IPS-NIHi11 (cell line): ENCODE measurements around the gene ADH7.
A peak's percentile ranks its signal among the peaks of the same experiment; 100 is the strongest.
"Not testable (repeated sequence)": the region's sequence is repeated elsewhere in the genome, so short reads cannot be mapped to it uniquely, and the experiment has no call there.

Source experiments
- DNase-seq: peaks from one replicate; pipeline ENCODE4 v3.0.0; 2012; ENCODE audit warnings: mixed read lengths, low spot score

ADH7 gene

DNA sequence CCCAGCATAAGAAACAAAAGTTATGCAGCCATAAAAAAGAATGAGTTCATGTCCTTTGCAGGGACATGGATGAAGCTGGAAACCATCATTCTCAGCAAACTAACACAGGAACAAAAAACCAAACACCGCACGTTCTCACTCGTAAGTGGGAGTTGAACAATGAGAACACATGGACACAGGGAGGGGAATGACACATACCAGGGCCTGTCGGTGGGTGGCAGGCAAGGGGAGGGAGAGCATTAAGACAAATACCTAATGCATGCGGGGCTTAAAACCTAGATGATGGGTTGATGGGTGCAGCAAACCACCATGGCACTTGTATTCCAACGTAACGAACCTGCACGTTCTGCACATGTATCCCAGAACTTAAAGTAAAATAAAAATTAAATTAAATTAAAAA lies 19.4 kb downstream of the ADH7 start:
- DNase-seq, result not testable (repeated sequence)

DNA sequence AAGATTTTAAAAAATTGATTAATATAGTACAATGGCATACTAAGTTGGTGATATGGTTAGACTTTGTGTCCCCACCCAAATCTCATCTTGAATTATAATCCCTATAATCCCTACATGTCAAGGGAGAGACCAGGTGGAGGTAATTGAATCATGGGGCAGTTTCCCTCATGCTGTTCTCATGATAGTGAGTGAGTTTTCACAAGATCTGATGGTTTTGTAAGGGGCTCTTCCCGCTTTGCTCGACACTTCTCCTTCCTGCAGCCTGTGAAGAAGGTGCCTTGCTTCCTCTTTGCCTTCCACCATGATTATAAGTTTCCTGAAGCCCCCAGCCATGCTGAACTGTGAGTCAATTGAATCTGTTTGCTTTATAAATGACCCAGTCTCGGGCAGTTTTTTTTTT lies 20.2 kb downstream of the ADH7 start:
- DNase-seq, result not testable (repeated sequence)

DNA sequence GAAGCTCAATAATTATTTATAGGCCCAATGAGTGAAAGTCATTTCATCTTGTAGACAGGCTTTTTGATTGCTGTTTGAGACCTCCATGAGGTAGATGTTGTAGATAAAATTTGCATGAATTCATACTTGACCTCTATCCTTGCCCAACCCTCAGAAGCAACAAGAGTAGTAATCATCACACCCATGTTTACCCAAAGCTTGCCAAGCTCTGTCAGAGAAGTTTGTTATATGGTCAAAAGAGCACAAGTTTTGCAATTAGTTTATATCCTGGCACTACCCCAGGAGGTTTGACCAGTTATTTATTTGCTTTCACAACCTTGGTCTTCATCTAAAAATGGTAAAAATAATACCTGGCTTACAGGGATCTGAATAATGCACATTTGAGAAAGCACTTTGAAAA lies 20.7 kb downstream of the ADH7 start:
- no peak for DNase-seq

DNA sequence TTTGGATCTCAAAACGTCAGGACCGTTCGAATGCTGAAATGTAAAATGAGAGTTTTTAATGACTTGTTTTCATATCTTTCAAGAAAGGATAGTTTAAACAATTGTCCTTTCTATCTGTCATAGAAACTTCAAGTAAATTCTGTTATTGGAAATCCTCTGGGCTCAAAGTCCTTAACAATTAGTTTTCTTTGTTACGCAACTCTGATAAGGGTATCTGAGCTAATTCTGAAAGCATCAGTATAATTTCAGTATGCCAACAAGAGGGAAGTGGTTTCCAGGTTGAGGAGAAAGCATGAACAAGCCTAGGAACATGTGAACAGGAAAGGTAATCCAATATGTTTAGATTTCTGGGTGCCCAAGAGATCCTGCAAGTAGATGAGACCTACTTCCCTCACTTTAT lies 22.0 kb downstream of the ADH7 start:
- DNase-seq, result no peak

DNA sequence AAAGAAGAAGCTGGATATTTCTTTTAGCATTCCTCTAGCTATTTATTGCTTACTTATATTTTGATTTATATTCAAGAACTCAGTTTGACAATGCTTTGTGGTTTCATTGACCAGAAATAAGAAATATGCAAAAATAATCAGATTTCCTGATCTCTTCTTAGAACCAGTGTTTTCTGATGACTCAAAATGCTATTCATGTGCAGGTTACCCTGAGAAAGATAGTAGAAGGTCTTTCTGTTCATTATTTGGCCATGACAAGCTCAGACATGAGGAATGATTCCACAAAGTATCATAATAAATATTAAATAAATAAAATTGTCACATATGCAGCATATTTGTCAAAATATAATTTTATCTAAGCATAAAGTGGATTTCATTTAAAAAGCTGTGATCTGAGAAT lies 24.1 kb downstream of the ADH7 start:
- DNase-seq, result no peak

DNA sequence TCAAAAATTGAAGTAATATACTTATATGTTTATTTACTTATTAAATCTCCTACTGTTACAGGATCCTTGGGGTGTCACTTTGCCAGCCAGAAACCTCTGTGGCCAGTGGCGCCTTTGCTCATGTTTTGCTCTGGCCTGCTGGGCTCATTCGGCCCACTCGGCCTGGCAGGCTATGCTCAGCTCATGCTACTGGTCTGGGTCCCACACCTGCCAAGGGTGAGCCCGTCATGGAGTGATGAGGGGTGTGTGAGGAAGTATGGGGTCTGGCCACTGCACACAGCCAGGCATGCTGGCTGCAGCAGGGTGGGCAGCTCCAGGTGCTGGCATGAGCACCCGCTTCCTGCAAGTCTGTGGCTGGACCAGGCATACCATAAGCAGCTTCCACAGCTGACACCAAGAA lies 25.1 kb downstream of the ADH7 start:
- DNase-seq, result no peak

DNA sequence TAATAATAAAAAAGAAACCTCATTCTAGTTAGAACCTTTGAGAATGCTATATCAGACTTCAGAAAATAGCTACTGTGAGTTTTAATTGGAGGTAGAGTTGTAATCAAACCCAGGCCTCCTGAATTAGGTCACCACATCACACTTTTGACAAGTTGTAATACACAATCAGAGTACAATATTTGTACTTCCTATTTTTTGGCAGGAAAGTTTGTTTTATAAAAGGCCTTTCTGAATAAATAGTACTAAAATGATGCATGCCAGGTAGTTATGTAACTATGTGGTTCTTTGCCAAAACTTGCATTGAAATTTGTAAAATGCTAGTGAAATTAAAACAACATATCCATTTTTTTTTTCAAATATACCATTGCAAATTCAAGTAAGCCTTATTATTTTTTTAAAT lies 26.8 kb downstream of the ADH7 start:
- no peak for DNase-seq

DNA sequence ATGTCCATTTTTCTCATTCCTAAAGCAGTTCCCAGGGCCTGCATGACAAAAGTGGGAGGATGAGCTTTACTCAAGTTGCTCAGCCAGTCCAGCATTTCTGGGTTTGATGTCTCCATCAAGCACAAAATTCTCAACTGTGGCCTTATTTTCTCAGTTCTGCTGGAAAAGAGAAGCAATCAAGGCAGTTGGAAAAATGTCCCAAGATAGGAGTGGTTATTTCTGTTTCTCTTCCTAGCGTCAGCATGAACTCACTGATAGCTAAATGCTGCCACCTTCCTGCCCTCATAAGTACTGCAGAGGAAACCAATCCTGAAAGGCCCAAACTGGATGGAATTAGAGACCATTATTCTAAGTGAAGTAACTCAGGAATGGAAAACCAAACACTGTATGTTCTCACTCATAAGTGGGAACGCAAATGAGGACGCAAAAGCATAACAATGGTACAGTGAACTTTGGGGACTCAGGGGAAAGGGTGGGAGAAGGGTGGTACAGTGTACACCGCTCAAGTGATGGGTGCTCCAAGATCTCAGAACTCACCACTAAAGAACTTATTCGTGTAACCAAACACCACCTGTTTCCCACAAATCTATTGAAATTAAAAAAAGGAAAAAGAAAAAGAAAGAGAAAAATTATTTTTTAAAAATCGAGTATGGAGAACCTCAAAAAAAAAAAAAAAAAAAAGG lies 29.6 kb downstream of the ADH7 start:
- peak; percentile 55 for DNase-seq

DNA sequence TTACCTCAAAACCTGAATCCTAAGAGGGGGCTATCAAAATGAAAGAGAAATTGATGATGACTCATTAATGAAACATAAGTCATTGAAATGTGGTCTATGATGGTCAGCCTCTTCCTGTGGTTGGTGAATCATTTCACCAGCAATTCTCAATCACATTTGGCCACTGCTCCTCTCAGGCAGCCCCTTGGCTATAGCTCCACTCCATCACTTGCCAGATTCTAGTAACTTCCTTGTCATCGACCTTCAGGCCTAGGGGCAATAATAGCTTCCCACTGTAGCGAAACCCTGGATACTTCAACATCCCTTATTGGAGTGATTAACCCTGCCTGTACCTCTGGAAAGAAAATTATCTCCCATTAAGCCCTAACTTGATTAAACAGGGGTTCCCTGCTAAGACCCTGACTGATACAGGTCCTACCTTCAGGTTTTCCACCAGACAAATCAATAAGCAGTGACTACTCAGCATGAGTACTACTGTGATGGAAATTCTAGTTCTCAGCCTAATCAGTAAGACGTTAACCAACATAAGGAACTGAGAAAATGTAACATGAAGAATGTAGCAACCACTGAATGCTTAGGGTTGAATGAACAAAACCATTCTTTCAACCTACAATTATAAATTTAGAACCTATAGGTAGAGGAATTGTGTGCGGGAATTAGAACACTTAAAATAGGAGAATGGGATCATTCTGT lies 30.4 kb downstream of the ADH7 start:
- no peak for DNase-seq

DNA sequence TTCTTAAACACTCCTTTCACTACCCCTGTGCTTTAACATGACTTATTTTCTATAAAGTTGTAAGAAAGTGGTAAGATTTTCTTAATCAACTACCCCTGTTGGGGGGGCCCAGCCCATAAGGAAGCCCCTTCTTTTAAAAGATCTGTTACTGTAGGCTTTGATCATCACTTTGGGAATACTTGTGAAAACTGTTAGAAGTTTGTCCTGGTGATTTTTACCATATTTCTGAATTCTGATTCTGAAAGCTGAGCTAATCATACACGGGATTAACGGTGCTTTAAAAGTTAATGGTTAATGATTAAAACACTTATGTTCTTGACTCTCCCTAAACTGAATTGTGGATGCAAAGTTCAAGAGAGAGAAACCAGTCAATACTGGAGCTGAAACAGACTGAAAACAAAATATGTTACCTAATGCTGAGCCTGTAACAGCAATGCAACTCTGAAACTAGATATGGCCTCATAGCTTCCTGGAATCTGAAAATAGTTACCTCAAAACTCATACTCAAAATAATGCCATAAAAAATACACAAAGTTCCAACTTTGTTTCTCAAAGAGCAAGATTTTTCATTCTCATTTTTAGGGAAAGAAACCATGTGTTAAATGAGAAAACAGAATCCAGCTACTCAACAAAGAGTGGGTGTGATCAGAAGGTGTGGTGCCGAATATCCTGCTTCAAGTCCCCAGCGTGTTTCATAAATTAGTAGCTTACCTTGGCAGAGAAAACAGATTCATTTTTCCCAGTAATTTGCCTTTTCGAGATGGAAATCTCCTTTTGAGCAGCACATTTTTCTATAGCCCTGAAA lies 31.6 kb downstream of the ADH7 start:
- DNase-seq, result no peak

DNA sequence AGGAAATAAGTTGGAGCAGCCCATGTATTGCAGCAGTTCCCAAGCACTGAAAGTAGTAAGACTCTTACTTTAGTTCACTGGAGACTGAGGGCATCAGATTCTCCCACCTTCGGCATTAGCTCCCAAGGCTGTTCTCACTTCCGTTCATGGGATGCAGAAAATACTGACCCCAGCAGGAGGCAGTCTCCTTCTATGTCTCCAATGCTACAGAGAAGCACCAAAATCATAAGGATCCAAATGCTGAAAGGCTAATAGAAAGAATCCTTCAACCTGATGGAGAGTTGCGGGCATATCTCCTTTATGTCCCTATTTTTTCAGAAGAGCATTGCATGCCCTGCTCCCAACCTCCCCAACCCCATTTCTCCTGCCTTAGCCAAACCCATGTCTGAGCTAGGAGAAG lies 32.4 kb downstream of the ADH7 start:
- no peak for DNase-seq

DNA sequence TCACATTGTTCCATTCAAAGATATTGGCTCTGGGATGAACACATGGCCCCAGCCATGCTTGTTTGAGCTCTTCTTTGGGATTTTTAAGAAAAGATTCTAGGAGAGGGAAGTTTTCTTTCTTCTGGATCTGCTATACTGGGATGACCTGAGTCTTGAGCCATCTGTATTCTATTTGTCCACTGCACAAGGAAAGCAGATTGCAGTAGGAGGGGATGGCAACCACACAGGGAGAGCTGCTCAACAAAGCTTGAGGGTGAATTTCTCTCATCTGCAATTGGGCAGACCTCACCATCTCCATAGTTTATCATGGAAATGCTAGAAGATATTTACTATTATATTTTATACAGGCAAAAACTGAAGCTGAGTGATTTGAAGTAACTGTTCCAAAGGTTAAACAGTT lies 34.3 kb downstream of the ADH7 start:
- DNase-seq, result no peak

DNA sequence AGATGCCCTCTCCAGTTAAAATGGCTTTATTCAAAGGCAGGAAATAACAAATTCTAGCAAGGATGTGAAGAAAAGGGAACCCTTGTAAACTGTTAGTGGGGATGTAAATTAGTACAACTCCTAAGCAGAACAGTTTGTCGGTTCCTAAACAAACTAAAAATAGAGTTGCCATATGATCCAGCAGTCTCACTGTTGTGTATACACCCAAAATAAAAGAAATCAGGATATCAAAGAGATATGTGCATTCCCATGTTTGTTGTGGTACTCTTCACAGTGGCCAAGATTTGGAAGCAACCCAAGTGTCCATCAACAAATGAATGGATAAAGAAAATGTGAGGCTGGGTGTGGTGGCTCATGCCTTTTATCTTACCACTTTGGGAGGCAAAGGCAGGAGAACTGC lies 36.1 kb downstream of the ADH7 start:
- no peak for DNase-seq

DNA sequence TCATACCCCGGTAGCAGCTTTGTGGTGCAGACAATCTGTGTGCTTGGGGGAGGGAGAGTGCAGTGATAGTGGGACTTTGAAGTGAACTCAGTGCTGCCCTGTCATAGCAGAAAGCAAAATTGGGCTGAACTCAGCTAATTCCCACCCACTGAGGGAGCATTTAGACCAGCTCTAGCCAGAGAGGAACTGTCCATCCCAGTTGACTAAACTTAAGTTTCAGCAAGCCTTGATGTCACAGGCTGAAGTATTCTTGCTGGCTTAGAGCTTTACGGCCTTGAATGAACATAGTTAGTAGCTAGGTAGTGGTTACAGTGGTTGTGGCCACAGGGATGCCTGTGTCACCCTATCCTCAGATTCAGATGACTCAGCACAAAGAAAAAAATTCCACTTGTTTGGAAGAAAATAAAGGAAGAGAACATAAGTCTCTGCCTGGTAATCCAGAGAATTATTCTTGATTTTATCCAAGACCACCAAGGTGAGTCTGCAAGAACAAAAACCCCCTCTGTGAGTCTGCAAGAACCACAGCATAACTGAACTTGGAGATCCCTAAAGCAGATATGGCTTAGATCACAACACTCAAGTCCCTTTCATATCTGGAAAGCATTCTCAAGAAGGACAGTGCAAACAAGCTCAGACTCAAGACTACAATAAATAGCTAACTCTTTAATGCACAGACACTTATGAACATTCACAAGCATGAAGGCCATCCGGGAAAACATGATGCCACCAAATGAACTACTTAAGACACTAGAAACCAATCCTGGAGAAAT lies 39.4 kb downstream of the ADH7 start:
- DNase-seq, result no peak

DNA sequence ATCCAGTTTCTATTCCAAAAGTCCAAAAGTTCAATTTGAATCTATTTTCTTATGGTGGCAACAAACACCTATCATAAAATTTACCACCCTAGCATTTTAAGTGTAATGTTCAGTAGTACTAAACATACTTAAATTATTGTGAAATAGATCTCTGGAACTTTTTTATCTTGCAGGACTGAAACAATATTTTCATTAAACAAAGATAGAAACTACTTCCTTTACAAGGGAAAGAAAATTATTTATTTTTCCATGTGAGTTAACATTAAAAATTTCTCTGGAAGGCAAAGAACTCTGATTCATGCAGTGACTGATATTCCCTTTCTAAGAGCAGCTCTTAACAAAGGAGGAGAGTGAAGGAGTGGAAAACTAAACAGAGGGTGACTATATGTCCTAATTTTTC lies 40.2 kb downstream of the ADH7 start:
- DNase-seq, result no peak

DNA sequence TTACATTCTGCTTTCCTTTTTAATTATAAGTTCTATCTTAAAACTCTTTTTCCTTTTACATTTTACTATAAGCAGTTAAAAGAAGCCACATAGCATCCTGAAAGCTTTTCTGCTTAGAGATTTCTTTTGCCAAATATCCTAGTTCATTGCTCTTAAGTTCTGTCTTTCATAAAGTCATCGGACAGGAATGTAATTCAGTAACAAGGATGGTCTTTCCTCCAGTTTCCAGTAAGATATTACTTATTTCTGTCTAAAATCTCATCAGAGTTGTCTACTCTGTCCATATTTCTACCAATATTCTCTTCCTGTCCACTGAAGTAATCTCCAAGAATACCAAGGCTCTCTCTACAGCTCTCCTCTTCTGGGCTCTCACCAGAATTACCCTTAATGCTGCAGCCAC lies 45.1 kb downstream of the ADH7 start:
- DNase-seq, result no peak

DNA sequence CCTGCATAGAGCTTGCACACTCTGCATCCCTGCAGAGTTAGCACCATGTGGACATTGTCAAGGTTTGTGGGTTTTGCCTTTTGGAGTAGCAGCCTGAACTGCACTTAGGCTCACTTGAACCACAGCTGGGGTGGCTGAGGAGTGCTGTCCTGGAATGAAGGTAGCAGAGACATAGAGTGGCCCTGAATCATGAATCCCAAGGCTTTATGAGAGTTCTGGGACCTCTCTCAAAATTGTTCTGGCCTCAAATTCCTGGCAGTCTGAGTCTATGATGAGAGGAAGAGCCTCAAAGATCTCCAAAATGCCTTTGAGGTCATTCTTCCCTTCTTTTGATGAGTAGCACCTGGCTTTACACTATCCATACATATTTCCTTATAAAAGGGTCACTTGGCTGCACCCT lies 45.5 kb downstream of the ADH7 start:
- no peak for DNase-seq

DNA sequence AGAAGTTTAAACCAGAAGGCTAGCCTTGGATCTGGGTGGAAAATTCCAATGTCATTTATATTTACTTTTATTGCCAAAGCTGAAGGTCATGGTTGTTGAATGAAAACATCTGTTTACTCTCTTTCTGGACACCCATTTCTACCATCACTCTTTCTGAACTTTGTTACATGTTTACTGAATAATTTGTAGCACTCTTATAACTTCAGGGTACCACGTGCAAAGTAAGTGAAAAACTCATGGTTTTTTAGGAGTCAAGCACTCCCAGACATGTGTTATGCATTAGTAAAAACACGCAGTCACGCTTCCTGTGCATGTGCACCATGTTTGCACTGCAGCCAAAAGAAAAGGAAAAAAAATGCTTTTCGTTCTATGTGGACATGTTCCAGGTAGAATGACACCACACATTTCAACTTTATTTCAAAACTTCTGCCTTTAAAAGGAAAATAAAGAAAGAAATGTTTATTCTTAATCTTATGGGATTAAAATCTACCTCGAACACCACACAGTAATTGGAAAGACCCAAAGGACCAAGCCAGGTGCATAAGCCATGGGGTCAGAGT lies 51.2 kb downstream of the ADH7 start:
- DNase-seq, result no peak

DNA sequence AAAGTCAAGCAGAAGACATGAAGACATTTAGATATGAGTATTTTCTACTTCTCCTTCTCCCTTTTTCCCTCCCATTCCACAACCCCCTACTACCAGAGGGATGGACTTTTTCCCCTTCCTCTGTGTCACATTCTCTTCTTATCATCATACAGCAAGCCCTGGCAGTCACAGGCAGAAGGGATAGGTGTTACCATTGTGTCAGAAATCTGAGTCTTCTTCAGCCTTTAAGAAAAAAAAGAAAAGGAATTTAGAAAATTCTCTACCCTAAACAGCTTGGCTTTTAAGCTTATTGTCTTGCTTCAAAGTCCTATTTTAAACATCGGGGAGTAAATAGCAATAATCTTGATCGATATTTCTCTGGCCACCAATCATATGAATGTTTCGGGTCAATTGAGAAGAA lies 51.7 kb downstream of the ADH7 start:
- DNase-seq, result no peak

DNA sequence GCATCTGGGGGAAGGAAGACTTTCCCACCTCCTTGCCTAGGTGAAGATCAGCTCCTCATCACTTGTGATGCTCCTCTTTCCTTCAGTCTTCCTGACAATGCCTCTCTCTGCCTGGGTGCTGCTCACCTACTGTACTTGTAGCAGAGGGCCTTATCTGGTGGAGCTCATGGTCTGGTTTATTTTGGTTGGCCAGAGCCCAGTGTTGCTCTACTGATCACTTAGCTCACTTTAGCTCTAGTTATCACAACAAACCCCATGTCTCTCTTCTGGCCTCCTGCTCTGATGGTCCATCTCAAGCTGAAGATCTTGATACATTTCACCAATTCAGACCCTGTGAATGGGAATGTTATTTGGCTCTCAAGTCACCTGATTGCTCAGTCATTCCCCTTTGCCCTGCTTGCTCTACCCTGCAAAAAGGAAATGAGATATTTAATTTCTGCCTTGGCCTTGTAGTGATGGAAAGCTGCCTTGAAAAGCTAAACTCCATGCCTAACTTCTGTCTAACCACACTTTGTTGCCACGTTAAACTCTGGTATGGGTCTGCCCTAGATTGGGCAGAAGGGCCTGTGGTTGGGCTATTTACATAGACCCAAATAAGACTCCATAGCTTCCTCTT lies 52.3 kb downstream of the ADH7 start:
- no peak for DNase-seq

DNA sequence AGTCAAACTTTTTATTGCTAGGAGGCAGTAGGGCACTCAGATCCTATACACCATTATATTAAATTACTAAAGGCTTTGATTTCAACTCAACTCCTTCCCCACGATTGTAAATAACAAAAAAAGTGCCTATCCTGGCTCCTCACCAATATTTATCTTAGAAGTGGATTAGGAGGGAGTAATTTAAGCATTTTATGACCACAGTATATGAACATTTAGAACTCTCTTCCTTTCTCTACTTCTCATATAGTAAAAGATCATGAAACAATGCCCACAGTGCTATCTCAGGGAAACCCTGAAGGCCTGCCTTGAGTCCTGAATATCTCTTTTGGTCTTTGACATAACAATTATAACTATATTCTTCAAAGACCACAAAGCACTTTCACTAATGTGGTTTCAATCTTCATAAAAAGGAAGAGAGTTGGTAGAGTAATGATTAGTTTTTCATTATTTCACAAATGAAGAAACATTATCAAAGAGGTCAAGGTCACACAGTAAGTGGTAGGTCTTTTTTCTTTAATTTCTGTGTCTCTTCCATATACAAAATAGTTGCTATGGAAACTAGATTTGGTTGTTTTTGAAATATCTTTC lies 53.5 kb downstream of the ADH7 start:
- no peak for DNase-seq
